Mesodermal cell (in vitro differentiated cells): ENCODE measurements around the gene IKZF1.
"Not testable (repeated sequence)": the region's sequence is repeated elsewhere in the genome, so short reads cannot be mapped to it uniquely, and the experiment has no call there.

ENCODE experiments used
- H3K27ac ChIP-seq: 2 replicates; pipeline ENCODE4 v1.7.0; 2013; ENCODE audit warnings: mild to moderate bottlenecking, low read depth, low read length, moderate library complexity; ENCODE audit not compliant: severe bottlenecking
- H3K36me3 ChIP-seq: 2 replicates; pipeline ENCODE4 v1.7.1; 2013; ENCODE audit warnings: mild to moderate bottlenecking, low read length, moderate library complexity; ENCODE audit not compliant: control insufficient read depth, insufficient read depth
- H3K4me1 ChIP-seq: one replicate; pipeline ENCODE4 v1.7.1; 2013; ENCODE audit warnings: mild to moderate bottlenecking, low read length; ENCODE audit not compliant: insufficient read depth, control insufficient read depth, poor library complexity, severe bottlenecking
- H3K4me3 ChIP-seq: 2 replicates; pipeline ENCODE4 v1.7.0; 2013; ENCODE audit warnings: low read length, control low read depth, mild to moderate bottlenecking; ENCODE audit not compliant: insufficient read depth, poor library complexity, severe bottlenecking; ENCODE audit errors: extremely low read depth
- H3K9me3 ChIP-seq: 2 replicates; pipeline ENCODE4 v1.7.1; 2013; ENCODE audit warnings: mild to moderate bottlenecking, low read length, moderate library complexity; ENCODE audit not compliant: control insufficient read depth
- WGBS, 2 experiments: methylation state at CpG; one replicate each; pipeline ENCODE4 v1.1.5; 2013; ENCODE audit warnings: missing lambda C conversion rate in 2 of 2; ENCODE audit not compliant: insufficient coverage in 2 of 2; 5-methylcytosine and 5-hydroxymethylcytosine counted together

Gene IKZF1

GRCh38 chr7:50335795-50336754 lies 31.6 kb downstream of the IKZF1 start:
- Histone ChIP-seq H3K27ac (no peak overlapping the region), H3K4me3 (no peak overlapping the region), H3K36me3 (no peaks in the 10 kb centered on the region), H3K4me1 (peaks cover 35% of the 10 kb centered on the region), H3K9me3 (no peaks in the 10 kb centered on the region)
- 87 to 94% methylated on average over 17 to 21 of the region's 22 CpGs for WGBS, 2 experiments

GRCh38 chr7:50336894-50337703 lies 32.6 kb downstream of the IKZF1 start:
- H3K4me1 ChIP-seq = peaks cover 26% of the 10 kb centered on the region
- H3K27ac ChIP-seq = no peak overlapping the region
- H3K36me3 ChIP-seq = no peaks in the 10 kb centered on the region
- no peaks in the 10 kb centered on the region for H3K9me3 ChIP-seq
- no peak overlapping the region for H3K4me3 ChIP-seq
- 93 to 94% methylated on average over 12 to 14 of the region's 15 CpGs for WGBS, 2 experiments

- not testable (repeated sequence) for H3K4me3 ChIP-seq, H3K27ac ChIP-seq, H3K36me3 ChIP-seq, H3K9me3 ChIP-seq
- peaks cover 17% of the 10 kb centered on the region for H3K4me1 ChIP-seq
- 91 to 100% methylated on average over 3 to 7 of the region's 7 CpGs for WGBS, 2 experiments
Observed at GRCh38 chr7:50339472-50339871, 35.0 kb downstream of the IKZF1 start.

- 59 to 72% methylated on average over 5 of the region's 7 CpGs for WGBS, 2 experiments
- Histone ChIP-seq H3K36me3 (no peaks in the 10 kb centered on the region), H3K4me1 (peaks cover 18% of the 10 kb centered on the region), H3K4me3 (no peak overlapping the region), H3K9me3 (no peaks in the 10 kb centered on the region), H3K27ac (no peak overlapping the region)
Observed at GRCh38 chr7:50339990-50340500, 35.5 kb downstream of the IKZF1 start.

- peaks cover 19% of the 10 kb centered on the region for H3K4me1 ChIP-seq
- no peak overlapping the region for H3K27ac ChIP-seq
- H3K4me3 ChIP-seq = no peak overlapping the region
- no CpG with 5 or more reads among the region's 1 CpG for WGBS, 2 experiments
- no peaks in the 10 kb centered on the region for H3K9me3 ChIP-seq
- no peaks in the 10 kb centered on the region for H3K36me3 ChIP-seq
Observed at GRCh38 chr7:50341724-50342123, 37.2 kb downstream of the IKZF1 start.

GRCh38 chr7:50342616-50343114 lies 38.1 kb downstream of the IKZF1 start:
- no peaks in the 10 kb centered on the region for H3K9me3 ChIP-seq
- 35 to 40% methylated on average over 8 of the region's 8 CpGs for WGBS, 2 experiments
- H3K27ac ChIP-seq = no peak overlapping the region
- H3K4me3 ChIP-seq = no peak overlapping the region
- no peaks in the 10 kb centered on the region for H3K36me3 ChIP-seq
- peaks cover 27% of the 10 kb centered on the region for H3K4me1 ChIP-seq

- Histone ChIP-seq H3K4me3 (no peak overlapping the region), H3K36me3 (no peaks in the 10 kb centered on the region), H3K9me3 (no peaks in the 10 kb centered on the region), H3K27ac (no peak overlapping the region), H3K4me1 (peaks cover 30% of the 10 kb centered on the region)
- 83 to 86% methylated on average over 7 to 8 of the region's 8 CpGs for WGBS, 2 experiments
Observed at GRCh38 chr7:50346545-50347497, 42.3 kb downstream of the IKZF1 start.

- Histone ChIP-seq H3K4me1 (peaks cover 26% of the 10 kb centered on the region), H3K36me3 (no peaks in the 10 kb centered on the region), H3K4me3 (no peak overlapping the region), H3K27ac (no peak overlapping the region), H3K9me3 (no peaks in the 10 kb centered on the region)
- 91 to 98% methylated on average over 8 to 9 of the region's 10 CpGs for WGBS, 2 experiments
Observed at GRCh38 chr7:50347693-50348092, 43.2 kb downstream of the IKZF1 start.

- no peaks in the 10 kb centered on the region for H3K9me3 ChIP-seq
- no peak overlapping the region for H3K4me3 ChIP-seq
- H3K27ac ChIP-seq = no peak overlapping the region
- 71 to 94% methylated on average over 6 to 8 of the region's 8 CpGs for WGBS, 2 experiments
- H3K36me3 ChIP-seq = no peaks in the 10 kb centered on the region
- H3K4me1 ChIP-seq = peaks cover 24% of the 10 kb centered on the region
Observed at GRCh38 chr7:50348469-50349162, 44.1 kb downstream of the IKZF1 start.
